HG03457 (cell line): ENCODE results near the gene F11R.
"Not testable (repeated sequence)": the region's sequence is repeated elsewhere in the genome, so short reads cannot be mapped to it uniquely, and the experiment has no call there.

Source experiments
- ATAC-seq: cut with Tn5 transposase; IDR thresholded peaks from one replicate; pipeline ENCODE4 v1.9.1; 2021; ENCODE audit warnings: moderate number of reproducible peaks; ENCODE audit not compliant: unreplicated experiment

Gene F11R

DNA sequence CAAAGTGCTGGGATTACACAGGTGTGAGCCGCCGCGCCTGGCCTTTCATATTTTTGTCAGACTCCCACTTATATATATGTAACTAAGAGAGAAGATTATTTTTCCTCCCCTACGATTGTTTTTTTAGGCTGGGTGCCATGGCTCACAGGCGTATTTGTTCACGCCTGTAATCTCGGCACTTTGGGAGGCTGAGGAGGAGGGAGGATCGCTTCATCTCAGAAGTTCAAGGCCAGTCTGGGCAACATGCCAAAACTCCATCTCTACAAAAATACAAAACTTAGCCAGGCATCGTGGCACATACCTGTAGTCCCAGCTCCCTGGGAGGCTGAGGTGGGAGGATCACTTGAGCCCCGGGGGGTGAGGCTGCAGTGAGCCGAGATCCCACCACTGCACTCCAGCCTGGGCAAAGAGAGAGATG lies 42.4 kb downstream of the F11R start:
- no peak for ATAC-seq

DNA sequence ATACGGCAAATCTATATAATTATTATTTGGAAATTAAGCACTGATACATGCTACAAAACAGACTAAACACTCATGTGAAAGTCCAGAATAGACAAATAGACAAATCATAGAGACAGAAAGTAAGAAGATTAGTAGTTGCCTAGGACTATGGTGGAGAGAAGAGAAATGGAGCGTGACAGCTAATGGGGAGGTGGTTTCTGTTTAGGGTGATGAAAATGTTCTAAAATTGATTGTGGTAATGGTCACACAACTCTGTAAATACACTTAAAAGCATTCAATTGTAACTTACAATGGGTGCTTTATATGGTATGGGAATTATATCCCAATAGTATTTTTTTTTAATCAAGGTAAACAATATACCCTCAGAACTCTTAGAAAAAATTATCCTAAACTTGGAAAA lies 45.9 kb downstream of the F11R start:
- ATAC-seq, result no peak

DNA sequence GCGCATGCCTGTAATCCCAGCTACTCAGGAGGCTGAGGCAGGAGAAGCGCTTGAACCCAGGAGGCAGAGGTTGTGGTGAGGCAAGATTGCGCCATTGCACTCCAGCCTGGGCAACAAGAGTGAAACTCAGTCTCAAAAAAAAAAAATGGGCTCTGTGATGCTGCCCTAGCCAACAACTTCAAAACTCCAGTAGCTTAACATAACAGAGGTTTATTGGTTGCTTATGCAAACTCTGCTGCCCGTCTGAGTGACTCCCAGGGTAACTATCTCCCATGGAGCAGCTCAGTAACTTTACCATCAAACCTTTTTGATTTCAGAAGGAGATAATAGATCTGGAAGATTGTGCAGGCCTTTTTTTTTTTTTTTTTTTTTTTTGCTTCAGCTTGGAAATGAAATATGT lies 47.5 kb downstream of the F11R start:
- ATAC-seq, result no peak

DNA sequence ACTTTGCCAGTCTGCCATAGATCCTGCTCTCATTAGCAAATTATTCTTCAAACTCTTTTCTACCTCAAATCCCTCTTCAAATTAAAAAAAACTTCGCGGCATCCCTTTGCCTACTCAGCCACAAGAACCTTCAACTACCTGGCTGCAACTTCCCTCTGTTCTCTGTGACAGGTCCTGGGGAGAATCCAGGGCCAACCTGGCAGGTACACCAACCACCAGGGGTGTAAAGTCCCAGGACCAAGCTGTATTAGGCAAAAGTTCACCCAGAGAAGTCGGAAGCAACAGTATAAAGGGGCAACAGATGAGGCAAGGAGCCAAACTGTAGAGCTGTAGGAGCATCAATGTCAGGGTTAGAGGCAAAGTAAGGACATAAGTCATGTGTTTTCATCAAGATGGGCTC lies 48.0 kb downstream of the F11R start:
- no peak for ATAC-seq

DNA sequence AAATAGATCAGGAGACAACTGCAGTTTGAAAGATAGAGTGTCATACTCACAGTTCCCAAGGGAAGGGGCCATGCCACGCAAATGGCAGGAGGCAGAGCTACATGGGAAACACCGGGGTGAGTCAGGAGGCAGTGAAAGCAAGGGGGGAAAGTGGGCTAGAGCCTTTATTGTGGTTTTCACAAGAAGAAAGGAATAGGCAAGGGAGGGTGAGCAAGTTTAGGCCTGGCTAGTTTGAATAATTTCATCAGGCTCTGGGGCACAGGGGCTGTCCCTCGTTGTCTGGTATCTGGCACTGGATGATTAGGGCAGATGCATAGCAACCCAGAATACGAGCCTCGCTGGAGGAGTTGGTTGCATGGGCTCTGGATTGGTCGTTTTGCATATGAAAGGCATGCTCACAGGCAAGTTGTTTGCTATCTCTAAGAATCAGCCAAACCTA lies 49.3 kb downstream of the F11R start:
- ATAC-seq, result no peak

DNA sequence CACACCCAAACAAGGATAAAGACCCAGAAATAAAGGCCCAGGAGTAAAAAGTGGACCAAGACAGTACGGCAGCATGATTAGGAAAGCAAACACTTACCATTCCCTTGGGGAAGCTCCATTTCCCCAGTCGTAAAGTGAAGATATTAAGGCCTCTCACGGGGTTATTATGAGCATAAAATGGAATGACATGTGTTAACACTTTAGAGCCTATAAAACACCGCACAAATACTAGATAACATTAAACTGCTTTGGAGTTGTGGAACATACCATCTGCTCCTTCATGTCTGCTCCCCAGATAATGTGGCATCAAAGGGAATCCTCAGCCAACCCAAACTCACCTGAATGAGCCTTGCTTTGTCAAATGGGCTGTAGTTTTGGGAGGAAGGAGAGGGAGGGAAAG lies 57.4 kb downstream of the F11R start:
- no peak for ATAC-seq

DNA sequence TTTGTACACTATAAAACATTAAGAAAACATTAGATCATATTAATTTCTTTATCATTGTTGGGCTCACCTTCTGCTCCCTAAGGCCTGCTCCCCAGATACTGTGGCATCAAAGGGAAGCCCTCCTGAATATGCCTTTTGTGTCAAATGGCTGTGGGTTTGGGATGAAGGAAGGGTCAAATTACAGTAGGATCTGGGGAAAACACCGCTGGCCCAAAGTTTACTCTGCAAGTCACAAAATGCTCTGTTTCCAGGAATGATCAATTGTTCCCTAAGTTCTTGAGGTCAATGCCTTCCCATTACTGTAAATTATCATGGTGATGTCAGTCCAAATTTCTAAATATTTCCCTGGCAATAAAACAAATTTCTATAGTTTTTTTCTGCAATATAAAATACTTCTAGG lies 59.5 kb downstream of the F11R start:
- ATAC-seq, result no peak

DNA sequence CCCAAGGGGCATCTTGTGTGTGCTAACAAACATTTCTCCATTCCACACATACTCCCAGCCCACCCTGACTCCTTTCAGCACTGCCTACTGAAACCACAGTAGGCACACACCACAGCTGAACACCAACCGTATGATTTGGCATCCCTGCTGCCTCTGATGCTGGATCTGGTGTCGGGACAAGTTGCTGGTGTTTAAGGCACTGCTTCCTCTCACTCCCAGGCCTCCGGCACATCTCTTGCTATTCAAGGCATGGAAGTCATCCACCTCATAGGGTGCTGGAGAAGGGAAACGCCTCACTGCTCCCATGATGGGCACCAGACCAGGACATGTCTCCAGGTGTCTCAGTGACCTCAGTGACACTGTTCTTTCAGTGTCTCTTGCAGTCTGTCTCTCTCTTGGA lies 64.0 kb downstream of the F11R start:
- ATAC-seq, result no peak

DNA sequence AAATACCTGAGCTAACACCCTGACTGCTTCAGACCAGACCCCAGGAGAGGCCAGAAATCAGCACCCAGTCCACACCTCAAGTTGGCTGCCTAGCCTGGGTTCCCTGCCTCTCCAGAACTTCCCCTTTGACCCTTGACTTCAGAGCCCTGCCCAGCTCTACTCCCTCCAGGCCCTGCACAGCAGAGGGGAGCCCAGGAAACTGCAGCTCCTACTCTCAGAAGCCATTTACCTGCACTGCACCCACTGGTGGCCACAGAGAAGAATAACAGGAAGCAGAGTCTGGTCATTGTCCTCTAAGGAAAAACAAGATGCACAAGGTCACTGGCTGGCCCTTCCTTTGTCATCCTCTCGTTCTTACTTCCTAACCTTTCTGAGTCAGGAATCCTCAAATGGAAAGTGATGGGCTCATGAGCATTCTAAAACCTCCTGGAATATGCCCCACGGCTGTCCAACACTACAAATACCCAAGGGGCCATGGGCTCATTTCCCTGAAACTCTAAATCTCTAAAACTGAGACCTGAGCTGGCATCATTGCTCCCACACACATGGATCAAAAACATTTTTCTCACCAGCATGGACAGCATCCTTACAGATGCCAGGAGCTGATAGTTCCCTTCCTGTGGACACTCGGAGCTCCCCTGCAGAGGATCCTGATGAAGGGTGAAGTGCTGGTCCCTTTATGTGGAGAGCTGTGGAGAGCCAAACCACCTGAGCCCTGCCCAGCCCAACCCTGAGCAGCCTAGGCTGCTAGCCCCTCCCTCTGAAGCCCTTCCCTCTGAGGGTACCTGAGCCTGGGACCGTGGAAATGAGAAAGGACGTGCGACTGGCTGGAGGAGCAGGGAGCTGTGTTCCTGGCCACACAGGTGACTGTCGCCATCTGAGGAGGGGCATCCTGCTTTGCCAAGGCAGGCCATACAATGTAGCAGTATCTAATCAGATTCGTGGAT lies 66.5 kb downstream of the F11R start, which contains the start of gene ITLN2:
Gene ITLN2 (minus strand): TSS at position 652 of the 947 bp plus-strand sequence. CDS start 68 bp downstream, at position 584.
- ATAC-seq, result no peak

DNA sequence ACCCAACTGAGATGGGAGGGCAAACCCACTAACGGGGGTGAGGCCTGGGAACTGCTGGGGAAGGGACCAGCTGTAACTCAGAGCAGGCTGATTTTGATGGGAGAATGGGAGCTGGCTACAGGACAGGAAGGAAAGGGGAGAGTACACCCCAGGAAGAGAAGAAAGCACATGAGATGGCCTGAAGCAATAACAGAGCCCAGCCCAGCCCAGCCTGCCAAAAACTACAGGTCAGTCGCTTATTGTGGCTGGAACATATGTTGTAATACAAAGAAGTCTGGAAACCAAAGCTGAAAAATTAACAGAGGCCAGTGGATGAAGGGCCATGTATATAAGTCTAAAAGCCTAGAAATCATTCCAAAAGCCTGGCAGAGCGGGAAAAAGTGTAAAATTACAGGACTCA lies 67.9 kb downstream of the F11R start:
- ATAC-seq, result no peak

DNA sequence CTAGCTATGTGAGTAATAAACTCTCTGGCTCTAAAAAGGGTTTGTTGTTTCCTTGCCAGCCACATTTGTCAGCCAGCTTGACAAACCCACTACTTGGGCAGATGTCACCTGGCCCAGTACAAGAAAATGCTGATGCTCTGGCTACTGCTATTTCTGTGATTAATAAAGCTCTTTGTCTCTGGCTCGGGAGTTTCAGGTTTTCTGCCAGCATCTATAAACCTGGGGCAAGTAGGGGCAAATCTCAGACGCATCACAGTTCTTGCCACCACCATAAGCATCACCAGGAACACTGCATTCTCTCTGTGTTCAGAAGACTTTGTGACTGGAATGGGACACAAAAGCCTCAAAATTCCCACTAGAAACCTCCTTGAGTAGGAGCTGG lies 68.8 kb downstream of the F11R start:
- ATAC-seq, result no peak

DNA sequence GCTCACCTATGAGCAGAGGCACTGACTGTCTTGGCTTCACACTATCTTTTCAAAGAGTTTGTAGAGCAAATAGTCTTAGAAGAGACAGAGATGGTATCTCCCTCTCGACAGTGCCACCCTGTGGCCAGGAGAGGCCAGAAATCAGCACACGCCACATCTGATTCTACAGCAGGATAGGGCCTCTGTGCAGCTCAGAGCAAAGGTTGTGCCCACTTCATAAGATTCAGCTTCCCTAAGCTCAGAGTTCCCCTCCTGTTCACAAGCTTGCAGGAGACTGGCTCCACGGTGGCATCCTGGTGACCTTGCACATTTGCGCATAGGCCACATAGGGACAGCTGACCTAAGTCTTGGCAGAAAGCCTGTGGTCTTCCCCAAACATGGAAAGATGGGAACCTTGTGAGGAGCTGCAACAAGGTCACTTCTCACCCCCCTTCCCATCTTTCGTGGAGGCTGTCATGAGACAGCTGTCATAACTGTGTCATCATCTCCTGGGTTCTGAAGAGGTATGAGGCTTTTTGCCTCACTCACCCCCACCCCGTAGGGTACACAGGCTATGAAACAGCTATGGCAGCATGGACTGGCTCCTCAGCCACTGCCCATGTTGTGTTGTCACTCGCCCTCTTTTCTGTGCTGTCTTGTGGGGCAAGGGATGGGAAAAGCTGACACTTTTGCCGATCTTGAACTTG lies 69.4 kb downstream of the F11R start:
- no peak for ATAC-seq

DNA sequence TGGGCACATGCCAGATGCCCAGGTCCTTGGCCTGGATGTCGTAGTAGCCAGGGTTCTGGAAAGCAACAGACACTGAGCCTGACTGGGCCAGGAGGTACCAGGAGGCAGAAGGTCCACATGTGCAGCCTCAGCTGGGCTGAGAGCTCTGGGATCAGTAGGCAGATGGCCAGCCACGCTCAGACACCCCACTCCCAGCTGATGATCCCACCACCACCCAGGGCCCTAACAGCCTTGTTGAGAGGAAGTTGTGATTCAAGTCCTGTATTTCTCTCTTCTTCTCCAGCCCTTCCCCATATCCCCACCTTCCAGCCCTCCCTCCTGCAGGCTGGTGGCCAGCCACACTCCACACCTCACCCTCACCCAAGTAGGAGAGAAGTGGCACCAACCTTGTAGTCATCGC lies 70.3 kb downstream of the F11R start:
- no peak for ATAC-seq

DNA sequence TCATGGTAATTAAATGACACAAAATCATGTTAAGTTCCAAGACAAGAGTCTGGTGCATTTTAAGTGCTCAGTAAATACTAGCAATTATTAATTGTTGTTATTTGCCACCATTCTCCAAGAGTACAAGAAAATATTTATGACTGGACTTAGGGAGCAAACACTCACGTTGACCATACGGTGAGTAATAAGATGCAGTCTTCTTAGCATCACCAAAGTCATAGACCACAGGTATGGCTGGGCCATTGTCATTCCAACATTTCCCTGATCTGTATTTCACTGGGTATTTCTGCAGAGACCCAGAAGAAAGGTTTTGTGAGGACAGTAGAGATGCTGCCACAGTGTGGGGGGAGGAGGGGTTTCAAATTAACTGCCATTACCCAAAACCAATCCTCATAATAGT lies 71.1 kb downstream of the F11R start:
- no peak for ATAC-seq

DNA sequence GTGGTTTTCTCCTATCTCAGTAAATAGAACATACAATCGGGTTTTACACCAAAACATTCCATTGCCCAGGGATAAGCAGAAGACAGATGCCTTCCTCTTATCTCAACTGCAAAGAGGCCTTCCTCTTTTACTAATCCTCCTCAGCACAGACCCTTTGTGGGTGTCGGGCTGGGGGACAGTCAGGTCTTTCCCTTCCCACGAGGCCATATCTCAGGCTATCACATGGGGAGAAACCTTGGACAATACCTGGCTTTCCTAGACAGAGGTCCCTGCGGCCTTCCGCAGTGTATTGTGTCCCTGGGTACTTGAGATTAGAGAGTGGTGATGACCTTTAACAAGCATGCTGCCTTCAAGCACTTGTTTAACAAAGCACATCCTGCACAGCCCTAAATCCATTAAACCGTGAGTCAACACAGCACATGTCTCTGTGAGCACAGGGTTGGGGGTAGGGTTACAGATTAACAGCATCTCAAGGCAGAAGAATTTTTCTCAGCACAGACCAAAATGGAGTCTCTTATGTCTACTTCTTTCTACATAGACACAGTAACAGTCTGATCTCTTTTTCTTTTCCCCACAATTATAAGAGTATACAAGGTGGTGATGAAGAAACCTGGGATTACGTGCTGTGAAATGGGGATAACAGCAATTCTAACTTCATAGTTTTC lies 71.6 kb downstream of the F11R start:
- not testable (repeated sequence) for ATAC-seq

DNA sequence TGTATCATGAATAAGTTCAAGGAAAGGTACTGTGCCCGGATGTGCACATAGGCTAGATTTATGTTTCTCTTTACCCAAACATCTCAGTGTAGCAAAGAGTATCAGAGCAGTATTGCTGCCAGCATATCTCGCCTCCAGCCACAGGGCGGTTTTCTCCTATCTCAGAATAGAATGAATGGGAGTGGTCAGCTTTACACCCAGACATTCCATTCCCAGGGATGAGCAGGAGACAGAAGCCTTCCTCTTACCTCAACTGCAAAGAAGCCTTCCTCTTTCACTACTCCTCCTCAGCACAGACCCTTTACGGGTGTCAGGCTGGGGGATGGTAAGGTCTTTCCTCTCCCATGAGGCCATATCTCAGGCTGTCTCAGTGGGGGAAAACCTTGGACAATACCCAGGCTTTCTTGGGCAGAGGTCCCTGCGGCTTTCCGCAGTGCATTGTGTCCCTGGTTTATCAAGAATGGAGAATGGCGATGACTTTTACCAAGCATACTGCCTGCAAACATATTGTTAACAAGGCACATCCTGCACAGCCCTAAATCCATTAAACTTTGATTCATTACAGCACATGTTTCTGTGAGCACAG lies 73.7 kb downstream of the F11R start:
- not testable (repeated sequence) for ATAC-seq

DNA sequence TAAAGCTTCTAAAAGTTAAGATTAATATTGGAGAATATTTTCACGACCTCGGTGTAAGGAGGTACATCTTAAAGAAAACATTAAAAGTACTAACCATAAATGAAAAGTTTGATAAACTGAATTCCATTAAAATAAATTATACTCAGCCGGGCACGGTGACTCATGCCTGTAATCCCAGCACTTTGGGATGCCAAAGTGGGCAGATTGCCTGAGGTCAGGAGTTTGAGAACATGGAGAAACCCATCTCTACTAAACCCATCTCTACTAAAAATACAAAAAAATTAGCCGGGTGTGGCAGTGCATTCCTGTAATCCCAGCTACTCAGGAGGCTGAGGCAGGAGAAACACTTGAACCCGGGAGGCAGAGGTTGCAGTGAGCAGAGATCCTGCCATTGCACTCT lies 75.1 kb downstream of the F11R start:
- not testable (repeated sequence) for ATAC-seq
